ENCODE measurements around the gene DUOX1.

- TF ChIP-seq CTCF (IDR thresholded peaks at IDR 0.05) (no peak), POLR2A (IDR thresholded peaks at IDR 0.05) (no peak), EP300 (IDR thresholded peaks at IDR 0.05; ENCODE audit: low read depth) (no peak)
Measured at GRCh38 chr15:45128971-45129639, 689 bp upstream of the DUOX1 start.
